22Rv1 (cell line): ENCODE measurements around the gene CFAP97.

Experiments used
- CTCF ChIP-seq: fragments of 450-650 bp; IDR thresholded peaks from 2 replicates; pipeline ENCODE4 v1.5.1; 2017; ENCODE audit warnings: mild to moderate bottlenecking
- ZFX ChIP-seq: fragments of 450-650 bp; IDR thresholded peaks from 2 replicates; pipeline ENCODE4 v1.6.1; 2017; ENCODE audit warnings: antibody characterized with exemption, borderline replicate concordance

GRCh38 chr4:185183622-185184281 lies 20.0 kb downstream of the CFAP97 start:
- peak; percentile 96 for TF ChIP-seq CTCF
- no peak for TF ChIP-seq ZFX
